HL-60 (cell line): ENCODE measurements around the gene RTKN.

ENCODE experiments used
- CTCF ChIP-seq: IDR thresholded peaks from one replicate; pipeline ENCODE4 v1.5.1; 2011; ENCODE audit warnings: low read length, control low read depth, inconsistent platforms; ENCODE audit not compliant: insufficient read depth
- POLR2AphosphoS5 ChIP-seq: IDR thresholded peaks from 2 replicates; pipeline ENCODE4 v1.6.1; 2012; ENCODE audit warnings: low read depth

GRCh38 chr2:74454654-74455511 lies 13.1 kb upstream of the RTKN start, which contains the start of gene INO80B:
- no peak for TF ChIP-seq CTCF
- TF ChIP-seq POLR2AphosphoS5: peak; percentile 71
